ENCODE data around the gene AAMP. TPM values are rescaled to one million over a fixed set of nuclear protein-coding genes. Genes with fewer than 3 reads are reported as not detected.
"Not testable (repeated sequence)": the region's sequence is repeated elsewhere in the genome, so short reads cannot be mapped to it uniquely, and the experiment has no call there.

Gene AAMP, protein sequence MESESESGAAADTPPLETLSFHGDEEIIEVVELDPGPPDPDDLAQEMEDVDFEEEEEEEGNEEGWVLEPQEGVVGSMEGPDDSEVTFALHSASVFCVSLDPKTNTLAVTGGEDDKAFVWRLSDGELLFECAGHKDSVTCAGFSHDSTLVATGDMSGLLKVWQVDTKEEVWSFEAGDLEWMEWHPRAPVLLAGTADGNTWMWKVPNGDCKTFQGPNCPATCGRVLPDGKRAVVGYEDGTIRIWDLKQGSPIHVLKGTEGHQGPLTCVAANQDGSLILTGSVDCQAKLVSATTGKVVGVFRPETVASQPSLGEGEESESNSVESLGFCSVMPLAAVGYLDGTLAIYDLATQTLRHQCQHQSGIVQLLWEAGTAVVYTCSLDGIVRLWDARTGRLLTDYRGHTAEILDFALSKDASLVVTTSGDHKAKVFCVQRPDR
- polyA plus RNA-seq (2013, experiment 1 of 4), result 80.8 TPM
- 80.5 TPM for polyA plus RNA-seq (2013, experiment 2 of 4)
- polyA plus RNA-seq (2013, experiment 3 of 4), result 51.9 TPM
- polyA plus RNA-seq (2013, experiment 4 of 4), result 60.3 TPM

DNA sequence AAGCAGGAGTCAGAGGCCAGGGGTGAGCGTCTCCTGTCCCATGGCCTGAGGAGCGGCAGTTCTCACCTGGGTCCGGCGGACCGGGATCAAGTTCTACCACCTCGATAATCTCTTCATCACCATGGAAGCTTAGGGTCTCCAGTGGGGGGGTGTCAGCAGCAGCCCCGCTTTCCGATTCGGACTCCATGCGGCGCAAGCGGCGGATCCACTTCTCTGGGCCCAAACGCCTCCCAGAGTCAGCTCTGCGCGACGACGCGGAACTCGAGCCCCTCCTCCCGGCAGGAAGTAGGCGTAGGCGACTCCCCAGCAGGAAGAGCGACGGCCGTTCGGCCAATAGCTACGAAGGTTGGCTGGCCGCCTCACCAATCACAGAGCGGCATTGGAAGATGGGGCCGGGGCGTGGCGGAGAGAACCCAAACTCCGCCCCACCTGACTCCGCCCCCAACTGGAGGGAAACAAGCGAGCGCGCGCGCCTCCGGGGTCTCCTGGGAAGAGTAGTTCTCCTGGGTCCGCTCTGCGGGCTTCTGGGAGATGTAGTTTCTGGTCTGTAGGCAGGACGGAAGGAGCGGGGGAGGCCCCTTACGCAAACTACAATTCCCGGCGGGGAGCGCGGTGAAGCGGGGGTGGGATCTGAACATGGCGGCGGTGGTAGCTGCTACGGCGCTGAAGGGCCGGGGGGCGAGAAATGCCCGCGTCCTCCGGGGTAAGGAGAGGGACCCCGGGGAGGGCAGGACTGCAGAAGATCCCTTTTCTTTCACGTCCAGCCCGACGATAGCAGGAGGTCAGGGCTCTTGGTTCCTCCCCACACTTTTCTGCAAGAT, at the start of gene AAMP, which contains the start of gene PNKD:
Gene AAMP (minus strand): TSS at position 238 of the 821 bp plus-strand sequence. CDS start 51 bp downstream, at position 187.
Gene PNKD (plus strand): TSS at position 620 of the 821 bp plus-strand sequence. CDS start 17 bp downstream, at position 637.
- H3K36me3 ChIP-seq (ENCODE audit: control insufficient read depth, insufficient read depth, low read length), result peaks cover 33% of the 10 kb centered on the region
- 0% methylated on average over 64 of the region's 64 CpGs for WGBS, 2 experiments
- H3K9me3 ChIP-seq (ENCODE audit: control insufficient read depth, low read length), result no peaks in the 10 kb centered on the region
- H3K4me3 ChIP-seq (ENCODE audit: insufficient read depth, low read depth, low read length), result peak within 1 kb of the TSS; percentile 88
- peak within 1 kb of the TSS; percentile 42 for H3K27ac ChIP-seq (ENCODE audit: insufficient read depth, low read depth, low read length, poor library complexity, severe bottlenecking)
- peaks cover 4% of the 10 kb centered on the region for H3K4me1 ChIP-seq (ENCODE audit: control insufficient read depth, insufficient read depth, low read length)
- H3K27me3 ChIP-seq (ENCODE audit: control insufficient read depth, insufficient read depth, low read length, poor library complexity, severe bottlenecking), result no peaks in the 10 kb centered on the region

DNA sequence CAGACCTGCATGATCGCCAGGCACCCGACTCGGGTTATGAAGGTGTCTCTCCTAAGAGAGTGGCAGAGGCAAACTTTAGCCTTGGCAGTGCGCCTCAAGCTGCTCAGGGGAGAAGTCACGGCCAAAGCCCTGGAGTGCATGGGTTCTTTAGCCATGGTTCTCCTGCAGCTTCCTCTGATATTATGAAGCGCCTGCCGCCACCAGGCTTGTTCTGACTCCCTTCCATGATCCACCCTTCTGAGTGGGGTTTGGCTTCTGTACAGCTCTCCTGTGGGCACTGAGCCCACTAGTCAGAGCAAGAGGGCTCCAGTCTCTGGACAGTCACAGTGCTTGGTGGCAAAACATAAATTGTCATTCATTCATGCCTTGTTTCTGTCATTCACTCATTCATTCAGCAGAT, 48.3 kb upstream of the AAMP start:
- Histone ChIP-seq H3K9me3 (ENCODE audit: control insufficient read depth, low read length) (no peaks in the 10 kb centered on the region), H3K27me3 (ENCODE audit: control insufficient read depth, insufficient read depth, low read length, poor library complexity, severe bottlenecking) (no peaks in the 10 kb centered on the region), H3K4me3 (ENCODE audit: insufficient read depth, low read depth, low read length) (no peak overlapping the region), H3K4me1 (ENCODE audit: control insufficient read depth, insufficient read depth, low read length) (peaks cover 7% of the 10 kb centered on the region), H3K27ac (ENCODE audit: insufficient read depth, low read depth, low read length, poor library complexity, severe bottlenecking) (no peak overlapping the region), H3K36me3 (ENCODE audit: control insufficient read depth, insufficient read depth, low read length) (no peaks in the 10 kb centered on the region)
- 81% methylated on average over 7 of the region's 7 CpGs for WGBS, 2 experiments

DNA sequence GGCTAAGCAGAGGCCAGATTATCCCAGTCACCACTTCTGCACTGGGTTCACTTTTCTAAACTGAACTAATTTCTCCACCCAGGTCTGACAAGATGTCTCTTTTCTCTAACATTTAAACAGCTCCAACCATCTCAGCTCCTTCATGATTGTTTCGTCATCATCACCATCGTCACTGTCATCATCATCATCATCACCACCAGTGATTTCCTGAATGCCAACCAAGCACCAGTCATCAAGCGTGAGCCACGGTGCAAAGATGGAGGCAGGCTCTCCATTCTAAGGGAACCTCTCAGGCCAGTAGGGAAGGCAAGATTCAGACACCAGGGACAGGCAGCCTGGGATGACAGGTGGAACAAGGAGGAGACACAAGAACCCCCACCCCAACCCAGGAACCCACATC, 47.9 kb upstream of the AAMP start:
- H3K4me1 ChIP-seq (ENCODE audit: control insufficient read depth, insufficient read depth, low read length), result peaks cover 7% of the 10 kb centered on the region

DNA sequence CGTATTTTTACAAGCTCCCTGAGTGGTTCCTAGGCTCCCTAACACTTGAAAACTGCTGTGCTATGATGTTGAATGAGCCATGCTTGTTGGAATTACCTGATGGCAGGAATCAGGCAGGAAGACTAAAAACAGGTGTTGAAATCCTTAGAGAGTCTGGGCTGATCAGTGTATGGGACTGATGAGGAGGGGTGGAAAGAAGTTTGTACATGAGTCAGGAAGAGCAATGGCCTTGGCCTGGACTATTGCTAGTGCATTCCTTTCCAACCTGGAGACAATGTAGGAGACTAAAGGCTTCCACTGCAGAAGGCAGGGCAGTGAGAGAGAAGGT, 47.3 kb upstream of the AAMP start:
- Histone ChIP-seq H3K4me1 (ENCODE audit: control insufficient read depth, insufficient read depth, low read length) (peaks cover 2% of the 10 kb centered on the region), H3K27me3 (ENCODE audit: control insufficient read depth, insufficient read depth, low read length, poor library complexity, severe bottlenecking) (no peaks in the 10 kb centered on the region), H3K9me3 (ENCODE audit: control insufficient read depth, low read length) (no peaks in the 10 kb centered on the region), H3K36me3 (ENCODE audit: control insufficient read depth, insufficient read depth, low read length) (no peaks in the 10 kb centered on the region), H3K27ac (ENCODE audit: insufficient read depth, low read depth, low read length, poor library complexity, severe bottlenecking) (no peak overlapping the region), H3K4me3 (ENCODE audit: insufficient read depth, low read depth, low read length) (no peak overlapping the region)
- WGBS, 2 experiments, result 94 to 97% methylated on average over 1 of the region's 1 CpG

More for the DNA sequence above, 47.9 kb upstream of the AAMP start:
- Histone ChIP-seq H3K36me3 (ENCODE audit: control insufficient read depth, insufficient read depth, low read length) (no peaks in the 10 kb centered on the region), H3K9me3 (ENCODE audit: control insufficient read depth, low read length) (no peaks in the 10 kb centered on the region), H3K27ac (ENCODE audit: insufficient read depth, low read depth, low read length, poor library complexity, severe bottlenecking) (no peak overlapping the region), H3K4me3 (ENCODE audit: insufficient read depth, low read depth, low read length) (no peak overlapping the region), H3K27me3 (ENCODE audit: control insufficient read depth, insufficient read depth, low read length, poor library complexity, severe bottlenecking) (no peaks in the 10 kb centered on the region)
- 92 to 95% methylated on average over 4 of the region's 4 CpGs for WGBS, 2 experiments

DNA sequence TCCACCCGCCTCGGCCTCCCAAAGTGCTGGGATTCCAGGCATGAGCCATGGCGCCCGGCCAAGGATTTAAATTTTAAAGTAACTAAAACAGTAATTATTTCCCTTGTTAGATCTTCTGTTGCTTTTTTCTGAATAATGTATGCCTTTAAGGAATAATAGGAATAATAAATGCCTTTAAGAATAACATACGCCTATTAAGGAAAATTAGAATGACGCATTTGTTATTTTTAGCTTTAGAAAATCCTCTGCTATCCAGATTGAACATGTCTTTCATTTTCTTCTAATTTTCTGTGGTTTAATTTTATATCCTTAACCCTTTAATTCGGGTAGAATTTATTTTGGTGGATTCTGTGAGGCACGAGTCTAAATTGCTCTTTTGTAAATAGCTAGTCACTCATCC, 45.5 kb upstream of the AAMP start:
- 94 to 100% methylated on average over 5 to 8 of the region's 8 CpGs for WGBS, 2 experiments
- no peaks in the 10 kb centered on the region for H3K9me3 ChIP-seq (ENCODE audit: control insufficient read depth, low read length)
- H3K36me3 ChIP-seq (ENCODE audit: control insufficient read depth, insufficient read depth, low read length), result no peaks in the 10 kb centered on the region
- H3K27me3 ChIP-seq (ENCODE audit: control insufficient read depth, insufficient read depth, low read length, poor library complexity, severe bottlenecking), result no peaks in the 10 kb centered on the region
- H3K27ac ChIP-seq (ENCODE audit: insufficient read depth, low read depth, low read length, poor library complexity, severe bottlenecking), result no peak overlapping the region
- no peak overlapping the region for H3K4me3 ChIP-seq (ENCODE audit: insufficient read depth, low read depth, low read length)
- H3K4me1 ChIP-seq (ENCODE audit: control insufficient read depth, insufficient read depth, low read length), result no peaks in the 10 kb centered on the region

DNA sequence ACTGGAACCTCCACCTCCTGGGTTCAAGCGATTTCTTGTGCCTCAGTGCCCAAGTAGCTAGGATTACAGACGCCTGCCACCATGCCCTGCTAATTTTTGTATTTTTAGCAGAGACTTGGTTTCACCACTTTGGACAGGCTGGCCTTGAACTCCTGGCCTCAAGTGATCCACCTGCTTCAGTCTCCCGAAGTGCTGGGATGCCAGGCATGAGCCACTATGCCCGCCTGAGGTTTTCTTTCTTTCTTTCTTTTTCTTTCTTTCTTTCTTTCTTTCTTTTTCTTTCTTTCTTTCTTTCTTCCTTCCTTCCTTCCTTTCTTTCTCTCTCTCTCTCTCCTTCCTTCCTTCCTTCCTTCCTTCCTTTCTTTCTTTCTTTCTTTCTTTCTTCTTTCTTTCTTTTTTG, 44.8 kb upstream of the AAMP start:
- H3K4me3 ChIP-seq (ENCODE audit: insufficient read depth, low read depth, low read length); H3K4me1 ChIP-seq (ENCODE audit: control insufficient read depth, insufficient read depth, low read length); H3K27ac ChIP-seq (ENCODE audit: insufficient read depth, low read depth, low read length, poor library complexity, severe bottlenecking); H3K9me3 ChIP-seq (ENCODE audit: control insufficient read depth, low read length); H3K36me3 ChIP-seq (ENCODE audit: control insufficient read depth, insufficient read depth, low read length); H3K27me3 ChIP-seq (ENCODE audit: control insufficient read depth, insufficient read depth, low read length, poor library complexity, severe bottlenecking): not testable (repeated sequence)
- 90% methylated on average over 4 of the region's 4 CpGs for WGBS, 2 experiments

DNA sequence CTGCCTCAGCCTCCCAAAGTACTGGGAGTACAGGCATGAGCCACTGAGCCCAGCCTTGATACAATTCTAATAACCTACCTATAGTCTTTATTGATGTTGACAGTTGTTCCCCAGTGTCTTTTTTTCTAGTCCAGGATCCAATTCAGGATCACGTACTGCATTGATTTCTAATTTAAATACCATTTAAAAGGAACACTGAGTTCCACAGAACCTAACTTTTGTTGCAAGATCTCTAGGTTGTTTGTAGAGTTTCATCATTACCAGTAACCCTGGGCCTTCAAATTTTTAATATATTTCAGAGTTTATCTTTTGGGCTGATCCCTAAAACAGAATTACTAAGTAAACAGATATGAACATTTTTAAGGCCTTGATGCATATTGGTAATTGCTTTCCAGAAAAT, 43.4 kb upstream of the AAMP start:
- no peak overlapping the region for H3K4me3 ChIP-seq (ENCODE audit: insufficient read depth, low read depth, low read length)
- H3K27ac ChIP-seq (ENCODE audit: insufficient read depth, low read depth, low read length, poor library complexity, severe bottlenecking), result no peak overlapping the region
- no peaks in the 10 kb centered on the region for H3K4me1 ChIP-seq (ENCODE audit: control insufficient read depth, insufficient read depth, low read length)
- no peaks in the 10 kb centered on the region for H3K27me3 ChIP-seq (ENCODE audit: control insufficient read depth, insufficient read depth, low read length, poor library complexity, severe bottlenecking)
- H3K36me3 ChIP-seq (ENCODE audit: control insufficient read depth, insufficient read depth, low read length), result no peaks in the 10 kb centered on the region
- H3K9me3 ChIP-seq (ENCODE audit: control insufficient read depth, low read length), result no peaks in the 10 kb centered on the region
- WGBS, 2 experiments, result 91% methylated on average over 1 of the region's 1 CpG

DNA sequence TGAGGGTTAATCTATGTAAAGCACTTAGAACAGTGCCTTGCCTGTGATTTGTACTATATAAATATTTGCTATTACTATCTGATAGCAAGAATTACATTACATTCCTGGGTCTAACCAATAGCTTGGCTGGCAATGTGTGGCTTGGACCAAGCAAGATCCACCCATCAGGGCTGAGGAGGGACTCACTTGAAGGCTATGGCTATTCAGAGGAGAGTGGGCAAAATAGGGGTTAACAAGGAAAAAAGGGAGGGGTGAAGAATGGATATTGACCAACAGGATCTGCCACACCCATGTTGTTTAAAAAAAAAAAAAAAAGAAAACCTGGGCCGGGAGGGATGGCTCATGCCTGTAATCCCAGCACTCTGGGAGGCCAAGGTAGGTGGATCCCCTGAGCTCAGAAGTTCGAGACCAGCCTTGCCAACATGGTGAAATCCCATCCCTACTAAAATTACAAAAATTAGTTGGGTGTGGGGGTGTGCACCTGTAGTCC, 42.4 kb upstream of the AAMP start:
- H3K9me3 ChIP-seq (ENCODE audit: control insufficient read depth, low read length), result no peaks in the 10 kb centered on the region
- WGBS, 2 experiments, result 63% methylated on average over 2 of the region's 2 CpGs; no CpG with 5 or more reads in 1 of the 2 experiments
- H3K27me3 ChIP-seq (ENCODE audit: control insufficient read depth, insufficient read depth, low read length, poor library complexity, severe bottlenecking), result no peaks in the 10 kb centered on the region
- H3K36me3 ChIP-seq (ENCODE audit: control insufficient read depth, insufficient read depth, low read length), result no peaks in the 10 kb centered on the region
- no peak overlapping the region for H3K27ac ChIP-seq (ENCODE audit: insufficient read depth, low read depth, low read length, poor library complexity, severe bottlenecking)
- H3K4me1 ChIP-seq (ENCODE audit: control insufficient read depth, insufficient read depth, low read length), result no peaks in the 10 kb centered on the region
- no peak overlapping the region for H3K4me3 ChIP-seq (ENCODE audit: insufficient read depth, low read depth, low read length)

DNA sequence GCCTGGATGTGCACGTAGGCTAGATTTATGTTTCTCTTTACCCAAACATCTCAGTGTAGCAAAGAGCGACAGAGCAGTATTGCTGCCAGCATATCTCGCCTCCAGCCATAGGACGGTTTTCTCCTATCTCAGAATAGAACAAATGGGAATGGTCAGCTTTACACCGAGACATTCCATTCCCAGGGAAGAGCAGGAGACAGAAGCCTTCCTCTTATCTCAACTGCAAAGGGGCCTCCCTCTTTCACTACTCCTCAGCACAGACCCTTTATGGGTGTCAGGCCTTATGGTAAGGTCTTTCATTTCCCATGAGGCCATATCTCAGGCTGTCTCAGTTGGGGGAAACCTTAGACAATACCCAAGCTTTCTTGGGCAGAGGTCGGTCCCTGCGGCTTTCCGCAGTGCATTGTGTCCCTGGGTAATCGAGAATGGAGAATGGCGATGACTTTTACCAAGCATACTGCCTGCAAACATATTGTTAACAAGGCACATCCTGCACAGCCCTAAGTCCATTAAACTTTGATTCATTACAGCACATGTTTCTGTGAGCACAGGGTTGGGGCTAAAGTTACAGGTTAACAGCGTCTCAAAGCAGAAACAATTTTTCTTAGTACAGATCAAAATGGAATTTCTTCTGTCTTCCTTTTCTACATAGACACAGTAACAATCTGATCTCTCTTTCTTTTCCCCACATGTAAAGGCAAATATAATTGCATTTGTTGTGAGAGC, 41.8 kb upstream of the AAMP start:
- not testable (repeated sequence) for H3K27ac ChIP-seq (ENCODE audit: insufficient read depth, low read depth, low read length, poor library complexity, severe bottlenecking); H3K4me1 ChIP-seq (ENCODE audit: control insufficient read depth, insufficient read depth, low read length); H3K4me3 ChIP-seq (ENCODE audit: insufficient read depth, low read depth, low read length); H3K27me3 ChIP-seq (ENCODE audit: control insufficient read depth, insufficient read depth, low read length, poor library complexity, severe bottlenecking); H3K9me3 ChIP-seq (ENCODE audit: control insufficient read depth, low read length); H3K36me3 ChIP-seq (ENCODE audit: control insufficient read depth, insufficient read depth, low read length)
- WGBS, 2 experiments, result 80 to 86% methylated on average over 10 to 11 of the region's 11 CpGs

All from ectodermal cell (in vitro differentiated cells).